Measurements from ENCODE around the gene ITGA8.
"Not testable (repeated sequence)": the region's sequence is repeated elsewhere in the genome, so short reads cannot be mapped to it uniquely, and the experiment has no call there.

Gene ITGA8

DNA sequence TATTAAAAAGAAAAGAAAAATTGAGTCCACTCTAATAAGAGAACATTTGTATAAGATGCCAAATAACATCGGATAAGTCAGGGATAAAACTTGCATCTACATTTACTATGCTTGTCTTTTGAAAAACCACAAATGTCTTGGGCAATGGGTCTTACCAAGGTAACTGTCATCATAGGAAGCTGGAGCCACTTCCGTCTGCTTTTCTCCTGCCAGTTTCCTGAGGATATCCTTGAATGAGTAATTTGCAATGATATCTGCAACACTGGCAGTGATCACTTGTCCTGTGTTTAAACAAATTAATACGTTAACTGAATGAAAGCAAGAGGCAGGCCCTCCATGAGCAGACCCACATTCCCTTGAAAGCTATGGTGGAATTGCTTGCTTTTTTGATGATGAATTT, 47.3 kb downstream of the ITGA8 start:
- no peak for DNase-seq

DNA sequence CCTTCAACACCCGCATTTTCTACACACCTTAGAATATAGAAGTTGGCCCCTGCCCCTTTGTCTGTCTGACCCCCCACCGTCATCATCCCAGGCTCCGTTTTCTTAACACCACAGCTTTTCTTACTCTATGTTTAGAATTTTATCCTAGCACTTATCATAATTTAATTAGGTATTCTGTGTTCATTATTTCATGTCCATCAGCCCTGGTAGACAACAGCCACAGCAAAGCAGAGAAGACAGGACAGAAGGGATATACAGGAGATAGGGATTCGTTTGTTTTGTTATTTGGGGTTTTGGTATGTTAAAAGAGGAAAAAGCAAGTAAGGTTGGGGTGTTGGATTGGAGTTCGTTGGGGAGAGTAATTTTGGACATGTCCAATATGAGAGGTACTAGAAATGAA, 48.8 kb downstream of the ITGA8 start:
- DNase-seq, result no peak

DNA sequence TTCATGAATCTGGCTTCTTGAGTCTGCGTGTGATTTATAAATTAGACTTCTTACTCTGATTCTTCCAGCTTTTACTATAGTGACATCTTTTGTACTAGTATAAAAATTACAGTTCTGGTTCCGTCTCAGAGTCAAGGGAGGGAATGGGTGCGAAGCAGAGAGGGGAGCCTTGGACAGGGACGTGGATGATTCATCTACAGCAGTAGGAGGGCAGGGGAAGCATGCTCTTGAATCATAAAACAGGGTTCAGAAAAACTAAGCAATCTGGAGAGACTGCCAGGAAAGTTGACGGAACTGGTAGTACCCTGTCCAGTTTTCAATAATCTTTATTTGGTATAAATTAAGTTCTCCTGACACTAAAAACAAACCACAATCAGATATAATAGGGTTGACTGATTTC, 58.1 kb downstream of the ITGA8 start:
- DNase-seq, result no peak

DNA sequence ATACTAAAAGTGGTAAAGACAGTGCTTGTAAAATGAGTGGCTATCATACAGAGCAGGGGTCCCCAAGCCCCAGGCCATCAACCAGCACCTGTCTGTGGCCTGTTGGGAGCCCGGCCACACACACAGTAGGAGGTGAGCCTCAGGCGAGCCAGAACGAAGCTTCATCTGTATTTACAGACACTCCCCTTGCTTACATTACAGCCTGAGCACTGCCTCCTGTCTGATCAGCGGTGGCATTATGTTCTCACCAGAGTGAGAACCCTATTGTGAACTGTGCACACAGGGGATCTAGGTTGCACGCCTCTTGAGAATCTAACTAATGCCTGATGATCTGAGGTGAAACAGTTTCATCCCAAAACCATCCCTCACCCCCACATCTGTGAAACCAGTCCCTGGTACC, 58.7 kb downstream of the ITGA8 start:
- DNase-seq, result no peak

DNA sequence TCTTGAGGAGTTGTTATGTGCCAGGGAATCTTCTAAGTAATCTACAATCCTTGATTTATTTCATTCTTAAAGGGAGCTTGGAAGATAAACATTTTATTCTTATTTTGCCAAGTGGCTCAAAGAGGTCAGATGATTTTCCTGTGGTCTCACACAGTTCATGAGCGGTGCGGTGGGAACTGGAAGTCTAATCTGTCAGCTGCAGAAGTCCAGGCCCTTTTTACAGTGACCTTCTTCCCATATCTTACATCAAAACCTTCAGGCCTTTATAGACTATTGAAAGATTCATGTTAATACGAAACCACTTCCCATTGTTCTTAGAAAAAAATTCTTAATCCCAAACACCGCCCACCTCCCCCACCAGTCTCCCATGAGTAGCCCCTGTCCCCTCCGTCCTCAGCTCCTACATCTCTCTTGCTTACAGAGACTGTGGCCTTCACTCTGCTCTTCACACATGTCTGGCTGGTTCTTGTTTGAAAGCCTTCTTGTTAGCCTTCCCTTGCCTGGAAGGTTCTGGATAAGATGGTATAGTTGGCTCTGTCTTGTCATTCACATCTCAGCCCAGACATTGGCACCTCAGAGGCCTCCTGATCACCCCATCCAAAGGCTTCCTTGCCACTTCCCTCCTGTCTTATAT, 61.5 kb downstream of the ITGA8 start:
- DNase-seq, result no peak

DNA sequence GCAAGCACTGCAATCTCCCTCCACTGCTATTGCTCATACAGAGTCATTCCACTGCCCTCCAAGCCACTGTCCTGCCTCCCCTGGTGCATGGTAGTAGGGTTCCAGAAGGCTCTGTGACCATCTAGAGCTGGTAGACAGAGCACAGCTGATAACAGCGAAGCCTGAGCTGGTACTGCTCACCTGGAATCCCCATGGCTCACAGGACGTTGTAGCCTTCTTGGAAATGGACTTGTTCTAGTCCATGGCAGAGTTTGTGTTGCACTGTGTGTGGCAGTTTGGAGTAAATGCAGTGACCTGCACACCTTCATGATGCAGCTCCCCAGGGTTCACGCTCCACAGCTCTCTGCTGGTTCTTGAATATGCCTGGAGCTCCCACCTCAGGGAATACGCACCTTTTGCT, 67.0 kb downstream of the ITGA8 start:
- no peak for DNase-seq

DNA sequence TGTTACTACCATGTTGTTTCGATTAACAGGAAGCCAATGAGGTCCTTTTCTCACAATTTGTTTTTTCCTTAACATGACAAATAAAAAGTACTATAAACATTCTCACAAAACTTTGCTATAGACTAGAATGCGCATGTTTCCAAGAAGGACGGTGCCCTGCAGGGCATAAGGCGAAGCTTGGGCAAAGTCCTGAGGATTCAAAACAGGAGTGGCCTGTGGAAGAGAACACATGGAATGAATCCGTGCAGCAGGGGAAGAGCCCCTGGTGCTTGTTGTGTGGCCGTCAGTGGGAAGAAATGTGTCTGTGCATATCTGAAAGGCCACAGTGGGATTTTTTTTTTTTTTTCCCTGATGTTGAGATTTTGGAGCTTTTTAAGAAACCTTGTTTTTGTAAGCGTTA, 67.6 kb downstream of the ITGA8 start:
- DNase-seq, result no peak

DNA sequence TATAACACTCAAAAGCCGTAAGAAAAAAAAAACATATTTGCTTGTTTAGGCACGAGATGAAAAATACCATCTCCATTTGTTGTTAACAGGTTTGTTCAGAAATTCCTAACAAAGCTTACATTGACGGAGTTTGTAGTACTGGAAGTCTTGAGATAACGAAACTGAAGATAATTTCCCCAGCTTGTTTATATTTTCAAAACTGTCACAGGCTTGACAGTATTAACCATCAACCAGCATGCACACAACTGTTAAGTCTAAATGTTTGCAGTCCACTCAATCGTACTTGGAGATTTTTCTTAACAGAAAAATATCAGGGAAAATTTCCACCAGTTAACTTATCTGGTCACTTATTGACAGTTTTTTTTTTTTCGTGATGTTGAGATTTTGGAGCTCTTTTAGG, 68.5 kb downstream of the ITGA8 start:
- DNase-seq, result no peak

DNA sequence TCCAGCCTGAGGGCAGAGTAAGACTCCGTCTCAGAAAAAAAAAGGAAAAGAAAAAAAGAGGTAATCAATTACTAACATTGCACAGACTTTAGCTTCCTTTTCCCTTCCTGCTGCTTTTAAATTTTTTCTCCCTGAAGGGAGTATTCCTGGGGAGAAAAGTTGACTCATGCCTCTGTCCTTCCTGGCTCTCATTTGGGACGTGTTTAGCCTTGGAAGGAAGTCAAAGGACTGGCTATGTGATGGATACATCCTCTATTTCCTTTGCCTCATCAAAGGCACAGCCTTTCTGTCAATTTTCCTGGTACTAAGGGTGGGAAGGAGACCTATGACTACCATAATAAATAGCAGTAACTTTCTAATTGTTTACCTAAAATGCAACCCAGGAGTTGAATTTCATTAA, 77.6 kb downstream of the ITGA8 start:
- no peak for DNase-seq

DNA sequence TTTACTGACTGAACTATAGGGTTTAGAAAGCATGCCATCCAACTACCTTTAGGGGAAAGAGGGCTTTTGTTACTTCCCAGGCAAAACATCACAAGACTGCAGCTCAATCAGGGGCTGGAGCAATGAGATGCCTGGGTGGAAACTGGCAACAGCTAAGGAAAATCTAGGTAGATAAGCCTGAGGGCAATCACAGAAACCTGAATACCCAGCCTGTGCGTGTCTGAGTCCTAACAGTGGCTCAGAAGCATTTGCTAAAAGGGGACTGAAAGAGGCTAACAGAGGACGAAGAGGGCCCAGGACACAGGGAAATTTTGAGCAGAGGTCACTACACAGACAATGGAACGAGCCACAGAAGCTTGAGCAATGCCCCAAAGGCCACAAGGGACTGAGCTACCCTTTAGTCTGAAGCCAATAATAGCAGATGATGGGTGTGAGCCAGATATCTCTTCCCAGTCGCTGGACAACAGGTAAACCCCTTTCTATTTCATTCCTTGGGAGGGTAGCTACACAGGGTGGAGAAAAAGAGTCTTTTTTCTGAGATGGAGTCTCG, 79.1 kb downstream of the ITGA8 start:
- DNase-seq, result no peak

DNA sequence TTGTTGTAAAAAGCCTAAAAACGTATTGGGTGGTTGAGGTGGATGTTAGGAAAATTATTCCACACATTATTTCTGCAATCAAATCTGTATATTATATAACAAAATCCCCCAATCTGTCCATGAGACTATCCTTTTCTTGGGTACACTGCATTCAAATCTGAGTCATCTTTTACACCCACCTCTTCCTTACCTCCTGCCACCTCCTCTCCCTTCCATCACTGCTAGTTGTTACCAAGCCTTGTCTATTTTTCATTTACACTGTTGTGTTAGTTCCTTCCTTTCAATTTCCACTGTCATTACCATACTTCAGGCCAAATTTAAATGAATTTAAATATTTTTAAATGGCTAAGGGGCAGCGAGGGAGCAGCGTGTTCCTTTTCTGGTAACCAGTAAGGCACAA, 83.3 kb downstream of the ITGA8 start:
- DNase-seq, result no peak

DNA sequence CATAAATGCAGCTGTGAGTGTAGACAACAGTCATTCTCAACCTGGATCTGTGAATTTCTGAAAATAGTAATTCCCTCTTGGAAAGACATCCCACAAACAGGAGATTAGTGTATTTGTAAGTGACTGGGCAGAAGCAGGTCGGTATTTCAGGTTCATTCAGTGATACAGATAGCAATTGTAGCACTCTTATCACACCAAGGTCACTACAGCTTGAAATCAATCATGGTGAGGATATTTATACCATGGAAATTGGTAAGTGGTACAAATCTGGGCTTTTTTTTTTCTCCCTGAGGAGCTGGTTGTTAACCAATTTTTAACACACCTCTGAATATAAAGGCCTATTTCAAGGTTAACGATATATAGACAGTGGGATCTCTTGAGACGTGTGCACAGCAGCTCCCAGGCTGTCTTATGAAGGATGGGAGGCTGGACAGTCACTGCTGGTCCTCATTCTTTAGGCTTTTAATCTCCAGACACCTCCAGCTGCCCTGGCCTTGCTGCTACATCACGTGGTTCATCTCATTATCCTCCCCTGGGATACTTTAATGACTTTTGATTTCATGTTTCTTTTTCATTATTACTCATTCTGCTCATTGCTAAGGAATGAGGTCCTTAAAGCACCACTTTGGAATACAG, 87.1 kb downstream of the ITGA8 start:
- DNase-seq, result no peak

DNA sequence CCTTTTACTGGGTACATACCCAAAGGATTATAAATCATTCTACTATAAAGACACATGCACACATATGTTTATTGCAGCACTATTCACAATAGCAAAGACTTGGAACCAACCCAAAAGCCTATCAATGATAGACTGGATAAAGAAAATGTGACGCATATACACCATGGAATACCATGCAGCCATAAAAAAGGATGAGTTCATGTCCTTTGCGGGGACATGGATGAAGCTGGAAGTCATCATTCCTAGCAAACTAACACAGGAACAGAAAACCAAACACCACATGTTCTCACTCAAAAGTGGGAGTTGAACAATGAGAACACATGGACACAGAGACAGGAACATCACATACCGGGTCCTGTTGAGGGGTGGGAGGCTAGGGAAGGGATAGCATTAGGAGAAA, 88.5 kb downstream of the ITGA8 start:
- DNase-seq, result not testable (repeated sequence)

DNA sequence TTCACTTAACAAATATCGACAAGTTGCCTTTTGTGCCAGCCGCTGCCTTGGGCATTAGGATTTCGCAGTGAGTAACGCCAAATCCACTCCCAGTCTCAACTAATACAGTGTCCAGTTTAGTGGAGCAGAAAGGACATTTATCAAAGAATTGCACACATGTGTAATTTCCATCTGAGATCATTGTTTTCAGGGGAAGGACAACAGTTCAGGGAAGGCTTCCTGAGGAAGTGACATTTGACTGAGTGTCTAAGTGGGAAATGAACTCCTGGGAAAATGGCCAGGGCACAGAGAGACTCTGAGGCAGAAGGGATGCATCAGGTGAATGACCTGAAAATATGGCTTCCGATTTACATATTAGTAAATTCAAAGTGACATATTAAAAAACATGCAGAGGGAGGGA, 89.4 kb downstream of the ITGA8 start:
- DNase-seq, result no peak

DNA sequence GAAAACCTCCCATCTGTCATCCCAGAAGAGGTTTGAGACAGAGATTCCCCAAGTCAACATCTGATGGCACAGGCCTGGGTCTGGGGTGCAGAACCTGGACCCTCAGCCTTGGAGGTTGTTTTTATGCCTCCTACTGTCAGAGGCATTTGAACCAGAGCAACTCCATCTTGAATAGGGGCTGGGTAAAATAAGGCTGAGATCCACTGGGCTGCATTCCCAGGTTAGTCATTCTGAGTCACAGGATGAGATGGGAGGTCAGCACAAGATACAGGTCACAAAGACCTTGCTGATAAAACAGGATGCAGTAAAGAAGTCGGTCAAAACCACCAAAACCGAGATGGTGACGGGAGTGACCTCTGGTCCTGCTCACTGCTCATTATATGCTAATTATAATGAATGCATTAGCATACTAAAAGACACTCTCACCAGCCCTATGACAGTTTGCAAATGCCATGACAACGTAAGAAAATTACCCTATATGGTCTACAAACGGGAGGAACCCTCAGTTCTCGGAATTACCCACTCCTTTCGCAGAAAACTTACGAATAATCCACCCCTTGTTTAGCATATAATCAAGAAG, 92.0 kb downstream of the ITGA8 start:
- no peak for DNase-seq

DNA sequence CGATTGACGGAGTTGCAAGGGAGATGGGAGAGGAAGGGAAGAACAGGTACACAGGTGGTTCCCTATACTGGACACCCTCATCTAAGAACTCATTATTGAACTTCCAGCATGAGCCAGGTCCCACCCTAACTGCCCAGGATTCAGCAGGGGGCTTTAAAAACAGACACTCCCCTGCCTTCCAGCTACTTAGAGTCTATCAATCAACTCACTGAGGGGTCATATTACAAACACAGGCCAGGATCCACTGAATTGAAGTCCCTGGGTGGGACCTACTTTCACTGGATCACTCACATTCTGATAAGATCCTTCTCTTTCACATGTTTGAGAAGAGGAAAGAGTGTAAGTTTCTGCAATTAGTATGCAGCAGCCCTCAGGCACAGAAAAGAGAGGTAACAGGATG, 92.8 kb downstream of the ITGA8 start:
- no peak for DNase-seq

DNA sequence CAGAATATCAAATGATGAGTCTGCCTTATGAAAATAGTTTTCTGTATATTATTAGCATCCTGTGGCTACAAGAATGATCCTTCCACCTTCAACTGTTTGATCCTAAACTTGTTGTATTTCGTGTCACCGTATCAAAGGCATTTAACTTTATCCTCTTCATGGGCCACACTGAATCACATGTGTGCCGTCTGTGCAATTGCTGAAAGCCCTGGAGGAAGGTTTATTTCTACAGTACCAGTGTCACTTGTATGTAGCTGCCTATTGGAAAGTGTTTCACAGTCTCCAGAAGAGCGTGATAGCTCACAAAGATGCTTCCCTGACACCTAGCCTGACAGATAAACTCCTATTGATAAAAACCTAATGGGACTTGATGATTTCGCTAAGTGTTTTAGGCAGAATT, 94.5 kb downstream of the ITGA8 start:
- DNase-seq, result no peak

DNA sequence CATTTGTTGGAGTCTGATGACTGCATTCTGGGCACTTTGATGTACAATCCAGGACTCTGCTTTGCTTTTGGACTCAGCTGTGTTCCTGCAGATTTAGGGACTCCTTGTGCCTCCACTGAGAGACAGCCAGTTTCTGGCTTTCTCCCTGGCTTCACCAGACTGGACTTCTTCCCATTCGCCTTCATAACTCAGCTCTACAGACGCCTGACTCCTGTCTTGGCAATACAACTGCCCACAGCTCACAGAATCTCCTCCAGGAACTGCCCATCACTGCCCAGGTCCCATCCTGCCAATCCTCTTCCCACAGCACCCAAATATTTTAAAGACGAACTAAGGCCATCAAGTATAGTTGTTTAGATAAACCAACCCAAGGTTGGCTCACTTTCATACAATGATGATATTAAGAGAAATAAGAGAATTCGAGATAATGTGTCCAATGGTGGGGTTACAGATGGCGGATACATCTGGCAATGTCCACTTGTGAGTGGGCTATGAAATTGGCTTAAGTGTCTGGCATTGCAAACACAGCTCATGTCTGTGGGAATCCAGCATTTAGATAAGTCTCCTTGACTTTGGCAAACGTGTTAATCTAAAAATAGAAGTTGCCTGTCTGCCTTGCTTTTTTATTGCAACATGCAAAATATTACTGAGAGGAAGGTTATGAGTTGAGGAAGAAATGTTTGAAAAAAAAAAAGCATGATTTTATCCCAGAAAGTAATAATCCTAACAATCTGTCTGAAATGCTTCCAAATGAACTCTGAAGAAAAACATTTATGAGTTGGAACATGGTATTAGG, 95.1 kb downstream of the ITGA8 start:
- DNase-seq, result no peak

DNA sequence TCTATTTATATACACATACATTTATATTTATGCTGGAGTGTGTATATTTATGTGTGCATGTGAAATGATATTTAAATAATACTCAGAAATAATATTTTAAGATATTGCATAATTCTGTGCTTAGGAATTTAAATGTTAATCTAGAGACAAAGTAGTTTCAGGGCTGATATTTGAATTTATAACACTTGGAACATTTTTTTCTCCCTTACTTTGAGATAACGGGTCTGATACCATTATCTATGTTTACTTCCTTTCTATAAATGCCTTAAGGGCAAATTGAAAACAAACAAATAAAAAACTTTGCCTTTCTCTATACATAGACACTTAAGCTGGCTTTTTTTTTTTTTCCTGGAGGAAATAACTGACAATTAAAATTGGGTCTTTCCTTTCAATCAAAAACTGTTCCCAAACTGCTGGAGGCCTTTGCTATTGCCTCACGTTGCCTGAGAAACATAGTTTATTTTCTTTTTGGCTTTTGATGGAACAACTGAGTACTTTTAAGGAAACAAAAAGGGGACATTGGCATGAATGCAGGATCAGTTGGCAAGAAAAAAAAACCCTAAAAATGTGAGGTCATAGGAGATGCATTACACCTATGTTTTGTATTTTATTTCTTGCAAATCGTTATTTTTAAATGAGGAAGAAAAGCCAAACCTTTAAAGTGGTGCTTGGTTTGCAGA, 98.7 kb downstream of the ITGA8 start:
- no peak for DNase-seq

DNA sequence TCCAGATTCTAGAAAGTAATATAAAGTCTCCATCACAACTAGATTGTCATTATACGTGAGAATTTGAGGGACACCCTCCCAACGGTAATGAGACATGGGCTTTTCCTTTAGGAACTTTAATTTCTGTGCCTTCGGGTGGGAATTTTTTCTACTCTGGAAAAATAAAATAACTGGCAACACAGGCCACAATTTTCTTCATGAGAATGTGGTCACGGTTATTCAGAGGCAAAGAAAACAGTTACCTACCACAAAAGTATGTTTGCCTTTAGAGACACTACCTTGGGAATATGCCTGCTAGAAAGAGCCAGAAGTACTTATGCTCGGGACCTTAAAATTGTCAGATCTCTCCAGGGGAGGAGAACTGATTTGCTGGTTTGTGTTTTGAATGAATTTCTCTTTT, 99.4 kb downstream of the ITGA8 start:
- DNase-seq, result no peak

DNA sequence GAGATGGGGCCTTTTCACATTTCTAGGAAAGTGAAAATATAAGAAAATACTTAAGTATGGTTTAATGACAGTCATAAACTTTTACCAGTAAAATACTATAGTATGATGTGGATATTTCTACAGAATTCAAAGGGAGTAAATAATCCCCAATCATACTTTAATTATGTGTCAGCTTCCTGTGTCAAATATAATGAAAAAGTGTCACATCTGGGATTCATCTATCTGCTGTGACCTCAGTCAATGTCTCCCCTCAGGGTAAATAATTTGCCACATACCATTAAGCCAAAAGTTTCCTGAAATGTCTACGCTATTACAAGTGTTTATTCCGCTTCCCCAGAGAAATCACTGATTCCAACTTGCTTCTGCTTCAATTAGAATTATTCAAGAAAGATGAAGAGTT, 110.5 kb downstream of the ITGA8 start:
- no peak for DNase-seq

DNA sequence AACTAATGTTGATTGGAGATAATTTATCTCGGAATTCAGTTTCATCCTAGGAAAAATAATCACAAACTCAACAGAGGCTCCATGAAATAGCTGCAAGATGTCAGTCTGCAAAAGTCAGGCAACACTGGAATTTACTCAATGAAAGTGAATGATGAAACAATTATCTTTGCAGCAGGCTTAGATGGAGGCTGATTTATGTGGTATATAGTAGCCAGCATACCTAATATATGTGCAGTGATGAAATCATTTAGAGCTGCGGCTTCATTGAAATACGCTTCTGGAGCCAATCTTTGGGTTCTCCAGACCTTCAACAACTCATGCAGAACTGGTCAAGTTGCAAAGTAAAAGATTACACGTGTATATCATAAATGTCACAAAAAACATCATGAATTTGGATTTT, 113.3 kb downstream of the ITGA8 start:
- DNase-seq, result no peak

DNA sequence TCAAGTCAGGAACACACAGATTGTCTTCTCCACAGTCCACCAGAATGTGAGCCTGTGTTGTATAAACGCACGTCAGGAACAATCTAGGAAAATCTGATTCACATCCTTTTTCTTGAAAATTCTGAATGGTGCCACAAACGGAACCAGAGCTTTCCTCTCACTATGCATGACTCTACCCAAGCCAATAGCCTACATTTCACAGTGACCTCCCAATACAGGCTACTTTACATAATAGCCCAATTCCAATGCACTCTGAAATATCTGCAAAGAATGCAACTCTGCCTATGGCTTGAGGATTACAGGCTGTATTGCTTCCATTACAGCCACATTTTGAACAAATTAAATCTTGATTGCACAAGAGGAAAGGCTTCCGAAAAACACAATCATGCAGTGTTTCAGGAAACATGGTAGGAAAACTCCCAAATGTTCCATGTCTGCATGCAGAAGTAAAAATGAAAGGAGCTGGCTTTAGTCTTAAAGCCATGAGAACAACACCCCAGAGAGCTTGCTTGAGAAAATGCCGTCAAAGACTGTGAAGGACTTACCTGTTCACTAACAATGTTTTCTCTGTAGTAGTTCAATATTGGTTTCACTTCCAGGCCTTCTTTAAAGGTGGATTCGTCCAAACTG, 113.9 kb downstream of the ITGA8 start:
- no peak for DNase-seq

All from CD4-positive, alpha-beta T cell treated with Interferon gamma for 1 hour (primary cell).